ENCODE measurements around the gene KRT9. TPM values are rescaled to one million over a fixed set of nuclear protein-coding genes. Genes with fewer than 3 reads are reported as not detected.

Gene KRT9
- total RNA-seq, 2 experiments from 2014 or later: not detected

DNA sequence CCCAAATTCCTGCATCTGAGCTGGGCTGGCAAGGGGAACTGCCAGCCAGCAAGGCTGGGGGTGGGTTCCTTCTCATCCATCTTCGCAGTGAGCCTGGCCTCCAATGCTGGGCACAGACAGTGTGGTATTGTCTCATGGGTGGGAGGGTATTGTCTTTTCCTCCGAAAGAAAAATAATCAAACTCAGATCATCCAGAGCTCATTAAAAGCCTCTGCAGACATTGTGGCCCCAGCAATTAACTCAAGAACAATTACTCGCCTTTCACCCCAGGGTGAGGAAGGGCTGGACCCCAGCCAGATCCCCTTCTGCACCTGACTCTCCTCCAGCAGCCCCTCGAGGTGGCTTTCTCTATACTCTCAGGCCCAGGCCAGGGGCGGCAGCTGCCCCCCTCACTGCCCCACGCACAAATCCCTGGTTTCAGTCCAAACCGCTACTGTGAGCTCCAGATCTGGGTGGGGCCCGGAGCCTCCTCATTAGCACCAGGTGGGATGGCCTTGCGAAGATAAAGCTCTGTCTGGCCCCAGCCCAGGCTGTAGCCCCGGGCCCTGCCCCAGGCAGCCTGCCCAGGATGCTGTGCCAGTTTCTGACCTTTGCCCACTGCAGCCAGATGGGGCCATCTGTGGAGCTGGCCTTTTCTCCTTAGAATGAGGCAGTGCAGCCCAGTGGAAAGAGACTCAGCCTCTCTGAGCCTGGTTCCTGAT, 50.9 kb downstream of the KRT9 start:
- ATAC-seq (no peak), DNase-seq (no peak)
- Mint-ChIP-seq H3K27ac (no peak overlapping the region), H3K27me3 (peaks cover 6% of the 10 kb centered on the region), H3K4me1 (no peaks in the 10 kb centered on the region), H3K4me3 (no peak overlapping the region), H3K36me3 (no peaks in the 10 kb centered on the region), H3K9me3 (ENCODE audit: low read depth) (no peaks in the 10 kb centered on the region)
- CTCF ChIA-PET: interaction anchor here (1.7 kb wide), 1 partner anchor 28 kb away, joined by 5 read pairs; no protein-coding TSS in a partner anchor

GRCh38 chr17:41519501-41520224, 52.2 kb downstream of the KRT9 start:
- CTCF ChIA-PET: interaction anchor here (1.0 to 2.2 kb wide), 2 partner anchors 29 to 129 kb away, joined by 3 to 4 read pairs; no protein-coding TSS in a partner anchor
- no peak for ATAC-seq
- H3K27ac Mint-ChIP-seq: no peak overlapping the region
- H3K27me3 Mint-ChIP-seq: peaks cover 2% of the 10 kb centered on the region
- DNase-seq: no peak
- H3K9me3 Mint-ChIP-seq (ENCODE audit: low read depth): no peaks in the 10 kb centered on the region
- no peak overlapping the region for H3K4me3 Mint-ChIP-seq
- H3K4me1 Mint-ChIP-seq: no peaks in the 10 kb centered on the region
- H3K36me3 Mint-ChIP-seq: no peaks in the 10 kb centered on the region

GRCh38 chr17:41518789-41519449, 52.9 kb downstream of the KRT9 start, which contains the start of gene KRT15:
Gene KRT15 (minus strand): TSS chr17:41518890. CDS start chr17:41518827, 63 bp downstream.
- Mint-ChIP-seq H3K27me3 (no peaks in the 10 kb centered on the region), H3K9me3 (ENCODE audit: low read depth) (no peaks in the 10 kb centered on the region), H3K4me1 (no peaks in the 10 kb centered on the region), H3K36me3 (no peaks in the 10 kb centered on the region), H3K4me3 (no peak within 1 kb of the TSS), H3K27ac (no peak within 1 kb of the TSS)
- ATAC-seq (no peak), DNase-seq (no peak)
- CTCF ChIA-PET: interaction anchor here (1.0 to 2.2 kb wide), 2 partner anchors 30 to 130 kb away, joined by 3 to 4 read pairs; no protein-coding TSS in a partner anchor

DNA sequence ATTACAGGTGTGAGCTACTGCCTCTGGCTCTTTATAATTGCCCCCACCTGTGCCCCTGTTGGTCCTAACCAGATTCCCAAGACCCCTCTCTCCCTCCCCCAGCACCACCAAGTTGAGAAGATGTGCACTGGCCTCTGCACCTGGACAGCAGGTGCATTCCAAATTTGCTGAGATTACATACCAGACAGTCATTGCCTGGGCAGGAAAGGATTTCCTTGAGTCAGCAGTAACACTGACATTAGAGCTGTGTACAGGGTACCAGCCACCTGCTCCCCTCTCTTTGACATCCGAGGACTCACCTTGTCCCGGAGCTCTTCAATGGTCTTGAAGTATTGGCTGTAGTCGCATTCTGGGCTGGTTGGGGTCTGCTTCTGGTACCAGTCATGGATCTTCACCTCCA, 53.8 kb downstream of the KRT9 start:
- Mint-ChIP-seq H3K27me3 (no peaks in the 10 kb centered on the region), H3K4me1 (no peaks in the 10 kb centered on the region), H3K4me3 (no peak overlapping the region), H3K27ac (no peak overlapping the region), H3K36me3 (no peaks in the 10 kb centered on the region), H3K9me3 (ENCODE audit: low read depth) (no peaks in the 10 kb centered on the region)
- no peak for ATAC-seq
- CTCF ChIA-PET: interaction anchor here (2.2 kb wide), 1 partner anchor 31 kb away, joined by 4 read pairs; no protein-coding TSS in a partner anchor
- DNase-seq: no peak

DNA sequence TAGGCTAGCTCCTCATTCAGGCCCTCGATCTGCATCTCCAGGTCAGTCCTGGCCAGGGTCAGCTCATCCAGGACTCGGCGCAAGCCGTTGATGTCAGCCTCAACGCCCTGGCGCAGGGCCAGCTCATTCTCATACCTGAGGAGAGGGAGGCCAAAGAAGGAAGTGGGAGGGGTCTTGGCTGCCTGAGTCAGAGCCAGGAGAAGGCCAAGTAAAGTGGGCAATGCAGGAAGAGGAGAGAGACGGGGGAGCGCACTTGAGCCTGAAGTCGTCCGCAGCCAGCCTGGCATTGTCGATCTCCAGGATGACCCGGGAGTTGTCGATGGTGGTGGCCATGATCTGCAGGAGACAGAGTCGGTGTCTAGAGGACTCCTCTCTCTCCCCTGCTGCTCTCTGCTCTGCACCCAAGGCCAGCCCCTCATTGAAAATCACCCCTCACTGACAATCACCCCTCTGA, 55.0 kb downstream of the KRT9 start:
- CTCF ChIA-PET: no interaction called here
- no peak overlapping the region for H3K4me3 Mint-ChIP-seq
- H3K36me3 Mint-ChIP-seq: no peaks in the 10 kb centered on the region
- ATAC-seq (no peak), DNase-seq (no peak)
- no peaks in the 10 kb centered on the region for H3K4me1 Mint-ChIP-seq
- no peaks in the 10 kb centered on the region for H3K27me3 Mint-ChIP-seq
- no peaks in the 10 kb centered on the region for H3K9me3 Mint-ChIP-seq (ENCODE audit: low read depth)
- H3K27ac Mint-ChIP-seq: no peak overlapping the region

GRCh38 chr17:41516147-41516829, 55.6 kb downstream of the KRT9 start:
- CTCF ChIA-PET: no interaction called here
- no peaks in the 10 kb centered on the region for H3K4me1 Mint-ChIP-seq
- no peaks in the 10 kb centered on the region for H3K9me3 Mint-ChIP-seq (ENCODE audit: low read depth)
- no peak overlapping the region for H3K4me3 Mint-ChIP-seq
- H3K36me3 Mint-ChIP-seq: no peaks in the 10 kb centered on the region
- H3K27me3 Mint-ChIP-seq: no peaks in the 10 kb centered on the region
- H3K27ac Mint-ChIP-seq: no peak overlapping the region
- ATAC-seq (no peak), DNase-seq (no peak)

Small RNA genes within 50 kb of the gene (microRNA-seq; reads per million reads assigned to microRNA genes)
- gene MIR6510: not detected

Other genes with a start within 250 kb of the KRT9 start
- gene KRT33A, start 221.2 kb downstream of the KRT9 start, total RNA-seq: not detected
- gene KRT33B, start 202.2 kb downstream of the KRT9 start, total RNA-seq: not detected
- not detected for gene KRT34, start 189.8 kb downstream of the KRT9 start, total RNA-seq
- gene KRT31, start 174.5 kb downstream of the KRT9 start, total RNA-seq: not detected
- not detected for gene KRT37, start 147.5 kb downstream of the KRT9 start, total RNA-seq
- not detected for gene KRT38, start 131.1 kb downstream of the KRT9 start, total RNA-seq
- gene KRT32, start 104.7 kb downstream of the KRT9 start, total RNA-seq: not detected
- not detected for gene KRT35, start 90.9 kb downstream of the KRT9 start, total RNA-seq
- gene KRT36, start 82.1 kb downstream of the KRT9 start, total RNA-seq: not detected
- not detected for gene KRT13, start 66.4 kb downstream of the KRT9 start, total RNA-seq
- gene KRT15, start 53.2 kb downstream of the KRT9 start, total RNA-seq: not detected
- gene KRT19, start 43.8 kb downstream of the KRT9 start, total RNA-seq: not detected
- gene KRT14, start 14.8 kb upstream of the KRT9 start, total RNA-seq: not detected
- gene KRT16, start 40.7 kb upstream of the KRT9 start, total RNA-seq: not detected
- under 1 TPM in 1 of 2 experiments, not detected in 1; 0.80 TPM for gene KRT17, start 52.5 kb upstream of the KRT9 start, total RNA-seq
- gene EIF1, start 116.8 kb upstream of the KRT9 start, total RNA-seq: 100 to 1,000 TPM; 593 to 900 TPM
- not detected for gene GAST, start 140.3 kb upstream of the KRT9 start, total RNA-seq
- under 1 TPM; 0.15 to 0.19 TPM for gene HAP1, start 162.6 kb upstream of the KRT9 start, total RNA-seq
- gene JUP, start 214.7 kb upstream of the KRT9 start, total RNA-seq: 1 to 10 TPM; 2.3 TPM
- gene P3H4, start 239.9 kb upstream of the KRT9 start, total RNA-seq: 1 to 10 TPM; 2.1 to 3.0 TPM
- gene FKBP10, start 240.9 kb upstream of the KRT9 start, total RNA-seq: 1 to 10 TPM; 1.3 TPM